Mesenteric fat pad (tissue), 1 donor: ENCODE results near the gene NCDN. TPM values are rescaled to one million over a fixed set of nuclear protein-coding genes. Genes with fewer than 3 reads are reported as not detected.

Experiments
- DNase-seq: peaks from one replicate; pipeline ENCODE4 v3.0.0-alpha.2; 2020; ENCODE audit warnings: low spot score
- total RNA-seq: library from RNA; stranded (reverse); fragmentation: NEBNext Ultra II Directional; extraction: Animal tissue kit (Norgen Biotek cat#: 25700); gene quantifications from one replicate; pipeline ENCODE4 v1.2.1, GENCODE V29; 2021
- donor health status: DM: yes; HTN: yes; CAD: no.

The NCDN gene
- total RNA-seq, 1 donor from 2014 or later = 16.0 TPM

DNA sequence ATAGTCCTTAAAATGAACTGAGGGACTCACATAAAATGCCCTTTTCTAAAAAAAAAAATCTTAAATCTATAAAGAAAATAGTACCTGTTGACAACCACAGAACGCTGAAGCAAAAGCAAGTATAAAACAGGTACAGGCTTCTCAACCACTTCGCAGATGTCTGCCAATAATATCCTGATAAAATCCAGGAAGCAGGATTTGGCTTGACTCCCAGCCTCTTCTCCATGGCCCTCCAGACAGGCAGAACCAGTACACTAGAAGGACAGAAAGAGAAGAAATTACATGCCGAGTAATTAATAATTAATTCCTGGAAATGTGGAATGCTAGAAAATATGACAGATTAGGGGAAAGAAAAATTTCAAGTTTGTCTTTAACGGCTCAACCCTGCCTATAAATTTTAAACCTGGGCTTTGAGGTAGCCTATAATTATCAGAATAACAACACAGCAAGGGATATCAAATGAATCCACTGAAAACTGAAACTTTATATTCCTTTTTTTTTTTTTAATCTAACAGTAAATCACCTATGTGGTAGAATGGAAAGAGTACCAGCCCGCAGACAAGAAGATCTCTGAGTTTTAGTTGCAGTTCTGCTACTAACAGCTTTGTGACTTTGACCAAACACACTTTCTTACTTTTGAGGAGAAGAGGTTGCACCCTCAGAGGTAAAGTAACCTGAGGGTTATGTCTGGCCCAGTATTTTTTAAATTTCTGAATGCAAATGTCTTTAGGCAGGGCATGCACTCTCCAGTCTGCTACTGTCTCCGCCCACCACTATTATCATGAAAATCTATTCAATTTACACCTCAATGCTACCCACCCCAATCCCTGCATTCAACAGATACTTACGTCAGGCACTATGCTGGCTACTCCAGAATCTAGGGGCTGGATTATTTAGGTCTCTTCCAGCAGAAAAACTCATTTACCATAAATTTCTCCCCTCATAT is 3.1 kb upstream of the NCDN start:
- DNase-seq = no peak

DNA sequence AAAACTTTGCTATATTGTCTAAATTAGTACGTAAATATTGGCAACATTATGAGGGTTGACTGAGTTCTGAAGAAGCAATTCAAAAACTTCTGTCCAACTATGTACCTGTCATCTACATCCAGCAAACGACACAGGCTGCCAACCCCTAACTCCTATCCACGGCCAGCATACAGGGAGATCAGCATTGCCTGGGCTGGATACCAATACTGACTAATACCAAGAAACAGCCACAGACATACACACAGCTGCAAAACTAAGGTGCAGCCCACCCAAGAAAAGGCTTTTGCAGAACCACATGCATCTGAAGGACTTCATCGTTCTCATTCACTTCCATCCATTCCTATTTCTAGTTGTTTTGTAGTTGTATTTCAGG is 2.4 kb upstream of the NCDN start:
- no peak for DNase-seq

DNA sequence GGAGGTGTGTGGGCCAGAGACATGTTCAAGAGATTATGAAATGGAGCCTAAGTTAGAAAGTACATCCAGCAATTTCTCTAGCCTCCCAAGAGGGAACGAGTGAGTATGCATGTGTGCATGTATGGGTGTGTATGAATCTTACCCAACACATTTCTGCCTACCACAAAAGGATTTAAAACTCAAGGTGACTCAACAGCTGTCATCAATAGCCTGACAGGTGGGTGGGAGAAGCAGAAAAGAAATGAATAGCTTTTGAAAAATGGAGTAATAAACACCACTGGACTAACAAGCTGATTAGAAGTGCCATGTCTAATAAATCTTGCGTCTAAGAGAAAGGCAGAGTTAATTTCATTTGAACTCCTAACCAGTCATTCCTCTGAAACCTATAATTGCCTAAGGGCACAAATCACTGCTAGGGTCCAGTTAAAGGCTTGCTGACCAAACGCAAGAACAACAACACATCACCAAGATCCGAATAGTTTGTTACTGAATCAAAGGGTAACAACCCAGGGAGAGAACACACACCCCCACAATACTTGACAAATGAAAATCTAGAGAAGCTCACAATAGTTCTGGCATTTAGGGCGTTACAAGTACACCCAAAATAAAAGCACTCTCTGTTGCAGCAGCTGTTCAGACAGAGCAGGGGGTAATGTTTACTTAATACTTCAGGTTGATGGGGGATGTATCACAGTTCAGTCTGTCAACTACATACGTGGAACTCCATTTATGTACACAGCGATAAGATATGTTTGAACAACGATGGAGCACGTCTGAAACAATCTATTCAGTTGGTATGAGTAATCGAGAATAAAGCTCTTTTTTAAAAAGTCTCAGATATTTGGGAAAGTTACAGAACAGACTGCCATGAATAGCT is 1.8 kb upstream of the NCDN start:
- no peak for DNase-seq

DNA sequence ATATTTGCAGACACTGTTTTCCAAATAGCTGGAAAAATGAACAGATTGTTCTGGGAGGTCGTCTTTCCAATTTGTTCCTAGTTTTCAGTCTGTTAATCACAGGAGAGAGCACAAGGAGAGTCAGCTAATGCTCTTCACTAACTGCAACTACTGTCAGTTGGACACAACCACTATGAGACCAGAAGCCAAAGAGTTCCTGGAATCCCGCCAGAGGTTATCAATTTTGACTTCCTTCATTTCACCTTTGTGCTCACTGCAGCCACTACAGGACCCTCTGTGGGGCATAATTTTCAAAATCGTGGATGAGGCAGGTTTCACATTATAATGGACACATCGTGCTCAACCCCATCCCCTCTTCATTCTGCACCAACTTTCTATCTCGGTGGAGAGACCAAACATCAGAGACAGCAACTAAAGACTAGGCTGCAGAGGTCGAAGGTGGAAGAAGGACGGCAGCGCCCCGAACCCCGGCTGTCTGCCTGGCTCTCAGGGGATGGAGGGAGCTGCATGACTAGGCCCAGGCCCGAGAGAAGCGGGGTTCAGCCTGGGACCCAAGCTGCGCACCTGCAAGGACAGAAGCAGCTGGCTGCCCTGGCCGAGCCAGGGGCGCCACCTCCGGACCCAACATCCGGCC is 998 bp upstream of the NCDN start:
- DNase-seq = no peak

DNA sequence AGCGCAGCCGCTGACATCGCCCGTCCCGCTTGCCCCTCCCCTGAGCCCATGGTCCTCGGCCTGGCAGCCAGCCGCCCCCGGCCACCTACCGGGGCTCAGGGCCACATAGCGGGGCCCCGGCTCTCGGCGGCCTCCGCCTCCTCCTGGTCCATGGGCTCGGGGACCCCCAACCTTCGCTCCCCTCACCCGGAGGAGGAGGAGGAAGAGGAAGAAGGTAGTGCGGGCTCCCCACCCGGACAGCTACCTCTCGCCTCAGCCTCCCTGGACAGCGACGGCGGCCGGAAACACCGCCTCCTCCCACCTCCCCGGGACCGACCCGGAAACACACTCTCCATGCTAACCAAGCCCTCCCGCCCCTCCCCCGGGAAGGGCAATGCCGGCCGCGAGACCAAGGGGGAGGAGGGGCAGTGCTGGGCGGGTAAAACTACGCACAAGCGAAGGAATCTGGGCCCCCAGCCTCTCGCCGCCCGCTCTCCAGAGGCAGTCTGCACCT is 435 bp upstream of the NCDN start, which contains the start of gene KIAA0319L:
KIAA0319L (minus strand) TSS at position 286 of the 493 bp plus-strand sequence. CDS start 2,912 bp downstream, outside the sequence.
- DNase-seq = peak; percentile 90

DNA sequence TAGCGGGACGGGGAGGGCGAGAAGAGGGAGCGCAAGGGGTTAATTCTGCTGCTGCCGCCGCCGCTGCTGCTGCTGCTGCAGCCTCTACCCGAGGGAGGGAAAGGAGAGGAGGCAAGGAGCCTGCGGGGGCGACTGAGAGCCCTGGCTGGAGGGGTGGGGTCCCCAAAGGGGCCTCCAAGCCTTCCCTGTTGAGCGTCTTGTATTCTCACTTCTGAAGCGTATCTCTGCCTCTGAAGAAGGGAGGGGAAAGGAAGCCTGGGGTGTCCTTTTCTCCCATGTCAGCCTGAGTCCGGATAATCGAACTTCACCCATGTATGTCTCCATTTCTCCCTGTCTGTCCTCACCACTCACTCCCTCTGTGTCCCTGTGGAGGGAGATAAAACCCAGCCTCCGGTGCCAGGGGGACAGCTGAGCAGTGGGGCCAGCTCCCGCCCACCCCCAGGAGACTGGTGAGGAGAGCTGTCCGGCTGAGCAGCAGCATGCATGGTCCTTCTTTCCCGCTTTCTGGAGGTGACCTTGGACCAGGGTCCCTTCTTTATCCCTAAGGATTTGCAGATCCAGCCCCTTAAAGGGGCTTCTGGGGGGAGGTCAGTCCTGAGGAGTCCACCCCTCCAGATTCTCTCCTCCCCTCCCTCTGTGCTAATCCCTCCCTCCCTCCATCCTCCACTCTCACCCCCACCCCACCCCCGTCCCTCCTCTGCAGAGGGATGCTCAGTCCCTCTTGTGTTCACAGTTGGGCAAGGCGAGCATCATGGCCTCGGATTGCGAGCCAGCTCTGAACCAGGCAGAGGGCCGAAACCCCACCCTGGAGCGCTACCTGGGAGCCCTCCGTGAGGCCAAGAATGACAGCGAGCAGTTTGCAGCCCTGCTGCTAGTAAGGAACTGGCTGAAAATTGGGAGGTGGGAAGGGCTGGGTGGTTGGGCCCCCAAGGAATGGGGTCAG is 1.0 kb downstream of the NCDN start:
- DNase-seq = peak; percentile 84

DNA sequence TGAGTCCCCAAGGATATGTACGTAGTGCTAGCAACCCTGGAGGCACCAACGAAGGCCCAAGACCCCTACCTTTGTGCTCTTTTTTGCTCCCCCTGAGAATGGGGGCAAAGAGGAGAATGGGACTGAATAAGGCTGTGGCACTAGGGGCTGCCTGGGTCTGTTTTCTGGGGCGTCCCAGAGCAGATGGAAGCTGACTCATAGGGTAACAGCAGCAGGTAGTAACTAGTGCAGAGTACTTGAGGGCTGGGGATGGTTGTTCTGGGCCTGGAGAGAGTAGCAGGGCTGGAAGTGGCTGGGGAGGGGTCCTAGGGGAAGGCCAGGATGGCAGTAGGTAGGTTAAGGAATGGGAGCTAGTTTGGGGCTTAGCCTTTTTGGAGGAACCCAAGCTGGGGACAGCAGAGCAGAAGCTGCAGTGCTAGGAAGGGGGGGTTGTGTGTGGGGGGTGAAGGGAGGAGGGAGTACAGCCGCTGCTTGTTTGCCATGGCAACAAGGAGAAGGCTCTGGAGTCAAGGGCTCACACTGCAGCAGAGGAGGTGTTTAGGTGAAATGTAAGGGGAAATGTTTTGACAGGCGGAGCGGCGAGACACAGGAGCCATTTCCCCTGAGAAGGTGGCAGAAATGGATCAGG is 1.8 kb downstream of the NCDN start:
- DNase-seq = peak; percentile 51

DNA sequence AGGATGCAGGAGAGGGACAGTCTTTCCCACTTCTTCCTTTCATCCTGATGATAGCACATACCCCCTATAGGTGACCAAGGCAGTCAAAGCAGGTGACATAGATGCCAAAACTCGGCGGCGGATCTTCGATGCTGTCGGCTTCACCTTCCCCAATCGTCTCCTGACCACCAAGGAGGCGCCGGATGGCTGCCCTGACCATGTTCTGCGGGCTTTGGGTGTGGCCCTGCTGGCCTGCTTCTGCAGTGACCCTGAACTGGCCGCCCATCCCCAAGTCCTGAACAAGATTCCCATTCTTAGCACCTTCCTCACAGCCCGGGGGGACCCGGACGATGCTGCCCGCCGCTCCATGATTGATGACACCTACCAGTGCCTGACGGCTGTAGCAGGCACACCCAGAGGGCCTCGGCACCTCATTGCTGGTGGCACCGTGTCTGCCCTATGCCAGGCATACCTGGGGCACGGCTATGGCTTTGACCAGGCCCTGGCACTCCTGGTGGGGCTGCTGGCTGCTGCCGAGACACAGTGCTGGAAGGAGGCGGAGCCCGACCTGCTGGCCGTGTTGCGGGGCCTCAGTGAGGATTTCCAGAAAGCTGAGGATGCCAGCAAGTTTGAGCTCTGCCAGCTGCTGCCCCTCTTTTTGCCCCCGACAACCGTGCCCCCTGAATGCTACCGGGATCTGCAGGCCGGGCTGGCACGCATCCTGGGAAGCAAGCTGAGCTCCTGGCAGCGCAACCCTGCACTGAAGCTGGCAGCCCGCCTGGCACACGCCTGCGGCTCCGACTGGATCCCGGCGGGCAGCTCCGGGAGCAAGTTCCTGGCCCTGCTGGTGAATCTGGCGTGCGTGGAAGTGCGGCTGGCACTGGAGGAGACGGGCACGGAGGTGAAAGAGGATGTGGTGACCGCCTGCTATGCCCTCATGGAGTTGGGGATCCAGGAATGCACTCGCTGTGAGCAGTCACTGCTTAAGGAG is 2.9 kb downstream of the NCDN start:
- DNase-seq = no peak

DNA sequence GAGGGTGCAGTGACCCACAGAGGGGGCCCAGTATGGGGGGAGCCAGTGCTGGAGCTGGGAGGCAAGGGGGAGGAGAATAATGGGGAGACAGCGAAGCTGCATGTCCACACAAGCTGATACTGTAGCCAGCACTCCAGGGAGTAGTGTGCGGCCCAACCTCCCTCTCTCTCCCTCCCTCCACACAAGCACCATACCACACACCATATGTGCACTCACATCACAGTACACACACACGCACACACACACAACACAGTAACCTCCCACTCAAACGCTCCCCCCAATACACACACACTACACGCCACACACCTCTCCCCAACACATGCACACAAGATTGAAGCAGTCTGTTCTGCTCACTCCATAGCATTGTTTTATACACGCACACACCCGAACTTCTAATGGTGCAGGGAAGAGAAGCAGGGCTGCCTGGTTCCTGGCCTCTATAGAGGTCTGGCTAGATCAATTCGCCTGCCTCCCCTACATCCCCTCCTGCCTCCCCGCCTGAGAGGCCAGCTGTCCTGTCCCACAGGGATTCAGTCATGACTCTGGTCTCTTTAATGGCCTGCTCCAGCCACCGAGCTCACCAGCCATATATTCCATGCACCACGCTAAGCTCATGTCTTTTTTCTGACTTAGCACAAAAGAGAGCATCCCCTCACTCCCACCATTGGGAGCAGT is 3.8 kb downstream of the NCDN start:
- no peak for DNase-seq

DNA sequence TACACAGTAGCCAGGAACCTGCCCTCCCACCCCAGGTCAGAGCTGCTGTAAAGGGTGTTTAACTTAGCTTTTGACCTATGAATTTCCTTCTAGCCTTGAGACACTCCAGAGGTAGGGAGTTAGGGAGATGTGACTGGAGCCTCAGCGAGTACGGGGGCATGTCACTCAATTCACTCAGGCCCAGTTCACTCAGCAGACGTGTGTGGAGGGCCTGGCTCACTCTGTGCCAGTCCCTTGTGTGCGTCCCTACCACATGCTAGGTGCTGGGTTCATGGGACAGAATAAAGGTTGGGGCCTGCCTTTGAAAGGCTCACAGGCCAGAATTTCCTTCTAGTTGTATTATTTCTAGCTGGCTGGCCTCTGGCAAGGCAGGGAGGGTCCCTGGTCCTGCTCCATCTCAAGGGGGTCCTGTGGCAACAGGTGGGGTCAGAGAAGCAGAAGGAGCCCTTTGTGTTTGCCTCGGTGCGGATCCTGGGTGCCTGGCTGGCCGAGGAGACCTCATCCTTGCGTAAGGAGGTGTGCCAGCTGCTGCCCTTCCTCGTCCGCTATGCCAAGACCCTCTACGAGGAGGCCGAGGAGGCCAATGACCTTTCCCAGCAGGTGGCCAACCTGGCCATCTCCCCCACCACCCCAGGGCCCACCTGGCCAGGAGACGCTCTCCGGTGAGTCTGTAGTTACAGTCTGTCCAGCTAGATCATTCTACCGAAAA is 4.5 kb downstream of the NCDN start:
- peak; percentile 74 for DNase-seq

DNA sequence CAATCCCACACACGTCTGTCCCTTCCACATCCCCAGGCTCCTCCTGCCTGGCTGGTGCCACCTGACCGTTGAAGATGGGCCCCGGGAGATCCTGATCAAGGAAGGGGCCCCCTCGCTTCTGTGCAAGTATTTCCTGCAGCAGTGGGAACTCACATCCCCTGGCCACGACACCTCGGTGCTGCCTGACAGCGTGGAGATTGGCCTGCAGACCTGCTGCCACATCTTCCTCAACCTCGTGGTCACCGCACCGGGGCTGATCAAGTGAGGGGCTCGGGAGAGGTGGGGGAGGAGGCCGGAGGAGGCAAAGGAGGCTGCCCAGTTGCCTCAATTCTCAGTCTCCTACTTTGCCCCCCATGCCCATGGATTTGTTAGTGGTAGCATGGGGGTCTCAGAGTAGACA is 5.6 kb downstream of the NCDN start:
- peak; percentile 53 for DNase-seq

DNA sequence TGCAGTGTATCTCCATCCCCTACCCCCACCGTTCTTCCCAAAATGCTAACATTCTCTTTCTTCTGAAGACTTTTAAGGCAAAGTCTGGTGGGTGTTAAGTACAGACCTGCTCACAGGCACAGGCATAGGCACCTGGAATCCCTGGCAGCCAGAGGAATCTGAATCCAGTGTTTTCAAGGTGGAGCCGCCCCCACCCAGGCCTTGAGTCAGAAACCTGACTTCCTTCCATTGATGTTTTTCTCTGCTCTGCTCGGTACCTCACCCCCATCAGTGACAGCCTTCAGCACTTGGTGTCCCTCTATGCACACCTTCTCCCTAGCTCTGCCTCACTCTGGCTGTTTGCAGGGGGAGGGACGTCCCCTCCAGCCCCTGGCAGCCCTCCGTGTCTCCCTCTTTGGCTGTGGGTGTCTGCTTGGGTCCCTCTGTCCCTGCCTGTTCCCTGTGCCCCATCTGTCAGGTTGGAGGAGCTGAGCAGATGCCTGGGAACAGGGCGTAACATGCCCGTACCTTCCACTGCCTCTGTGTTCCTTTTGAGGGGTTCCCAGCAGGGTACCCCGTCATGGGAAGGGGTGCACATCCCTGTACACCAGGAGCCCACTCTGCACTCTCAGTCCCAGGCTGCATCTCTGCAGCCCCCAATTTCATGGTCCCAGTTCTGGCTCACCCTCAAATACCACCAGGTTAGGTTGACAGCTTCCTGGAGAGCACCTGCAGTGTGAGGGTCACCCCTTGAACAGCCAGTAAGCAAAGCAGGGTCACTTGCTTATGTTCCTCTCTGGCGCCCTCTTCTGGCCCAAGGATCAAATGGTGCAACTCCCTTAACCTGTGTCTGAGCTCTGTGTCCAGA is 6.7 kb downstream of the NCDN start:
- peak; percentile 88 for DNase-seq

DNA sequence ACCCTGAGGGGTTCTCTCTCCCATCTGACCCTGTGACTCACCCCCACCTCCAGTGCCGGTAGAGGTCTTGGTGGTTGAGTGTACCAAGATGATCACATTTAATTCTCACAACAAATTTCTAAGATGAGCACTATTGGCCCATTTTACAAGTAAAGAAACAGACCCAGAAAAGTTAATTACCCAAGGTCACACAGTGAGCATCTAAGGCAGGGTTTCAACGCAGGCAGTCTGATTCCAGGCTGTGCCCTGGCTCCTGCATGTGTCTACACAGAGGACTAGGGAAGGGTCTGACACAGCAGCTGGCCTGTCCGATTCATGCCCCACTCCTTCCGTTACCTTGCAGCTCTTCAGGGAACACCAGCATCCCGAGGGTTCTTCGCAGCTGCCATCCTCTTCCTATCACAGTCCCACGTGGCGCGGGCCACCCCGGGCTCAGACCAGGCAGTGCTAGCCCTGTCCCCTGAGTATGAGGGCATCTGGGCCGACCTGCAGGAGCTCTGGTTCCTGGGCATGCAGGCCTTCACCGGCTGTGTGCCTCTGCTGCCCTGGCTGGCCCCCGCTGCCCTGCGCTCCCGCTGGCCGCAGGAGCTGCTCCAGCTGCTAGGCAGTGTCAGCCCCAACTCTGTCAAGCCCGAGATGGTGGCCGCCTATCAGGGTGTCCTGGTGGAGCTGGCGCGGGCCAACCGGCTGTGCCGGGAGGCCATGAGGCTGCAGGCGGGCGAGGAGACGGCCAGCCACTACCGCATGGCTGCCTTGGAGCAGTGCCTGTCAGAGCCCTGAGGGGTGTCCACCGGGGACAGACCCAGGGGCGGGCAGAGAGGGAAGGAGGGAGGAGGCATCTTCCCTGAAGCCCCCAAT is 7.5 kb downstream of the NCDN start:
- DNase-seq = peak; percentile 49

DNA sequence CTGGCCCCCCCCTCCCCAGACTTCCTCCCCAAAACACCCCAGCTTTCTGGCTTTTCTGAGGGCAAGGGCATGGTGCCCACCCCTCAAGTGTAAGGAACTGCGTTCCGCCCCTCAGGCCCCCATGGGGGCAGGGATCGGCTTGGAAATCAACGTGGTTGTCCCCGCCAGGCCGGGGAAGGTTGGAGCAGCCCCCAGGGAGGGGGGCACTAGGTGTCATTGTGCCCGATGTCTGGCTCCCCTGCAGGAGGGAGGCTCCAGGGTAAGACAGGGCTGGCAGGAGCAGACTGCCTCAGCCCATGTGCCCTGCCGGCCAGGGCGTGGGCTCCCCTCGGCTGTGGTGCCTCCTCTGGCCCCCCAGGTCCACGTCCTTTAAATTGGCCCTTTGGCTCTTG is 8.1 kb downstream of the NCDN start:
- DNase-seq = peak; percentile 47

DNA sequence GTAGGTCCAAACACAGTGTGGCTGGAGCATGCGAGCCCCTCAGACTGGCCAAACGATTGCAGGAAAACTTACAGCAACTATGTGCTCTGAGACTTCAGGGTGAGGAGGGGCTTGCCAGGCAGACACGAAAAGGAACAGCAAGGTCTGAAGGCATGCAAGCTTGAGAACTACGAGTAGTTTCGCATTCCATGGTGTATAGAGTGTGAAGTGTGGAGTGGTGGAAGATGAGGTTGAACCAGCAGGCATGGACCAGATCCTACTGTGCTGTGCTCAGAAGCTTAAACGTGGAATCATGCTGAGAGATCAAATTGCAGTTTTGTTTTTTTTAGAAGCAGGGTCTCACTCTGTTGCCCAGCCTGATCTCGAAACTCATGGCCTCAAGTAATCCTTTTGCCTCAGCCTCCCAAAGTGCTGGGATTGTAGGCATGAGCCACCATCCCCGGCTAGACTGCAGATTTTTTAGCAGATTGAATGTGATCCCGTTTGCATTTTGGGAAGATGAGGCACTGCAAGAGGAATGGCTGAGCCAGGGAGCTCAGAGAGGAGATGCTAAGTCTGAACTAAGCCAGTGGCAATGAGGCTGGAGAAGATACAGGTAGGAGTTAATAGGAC is 10.5 kb downstream of the NCDN start:
- DNase-seq = peak; percentile 53
